GM12874 (cell line): ENCODE measurements around the gene ARAP1.

Experiments used
- TF ChIP-seq, protein P1 (sequence below): IDR thresholded peaks from 2 replicates; pipeline ENCODE4 v1.5.1; 2011; ENCODE audit warnings: low read depth, mild to moderate bottlenecking, control low read depth, low read length, moderate library complexity; ENCODE audit not compliant: insufficient read depth

The ARAP1 gene

DNA sequence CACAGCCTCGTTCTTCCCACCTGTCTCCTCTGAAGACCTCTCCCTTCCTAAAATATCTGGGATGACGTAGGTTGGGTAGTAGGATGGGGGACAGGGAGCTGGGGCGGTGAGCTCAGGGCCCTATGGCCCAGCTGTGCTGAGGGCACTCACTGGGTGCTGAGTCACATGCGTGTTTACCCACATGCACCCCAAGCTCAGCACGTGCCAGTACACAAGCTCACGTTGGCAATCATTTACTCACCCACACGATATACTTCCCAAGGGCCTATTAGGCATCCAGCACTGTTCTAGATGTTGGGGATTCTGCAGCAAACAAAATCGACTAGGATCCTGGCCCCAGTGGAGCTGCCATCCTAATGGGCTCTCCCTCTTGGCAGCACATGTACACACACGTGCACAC lies 28.7 kb downstream of the ARAP1 start:
- TF ChIP-seq, protein P1, sequence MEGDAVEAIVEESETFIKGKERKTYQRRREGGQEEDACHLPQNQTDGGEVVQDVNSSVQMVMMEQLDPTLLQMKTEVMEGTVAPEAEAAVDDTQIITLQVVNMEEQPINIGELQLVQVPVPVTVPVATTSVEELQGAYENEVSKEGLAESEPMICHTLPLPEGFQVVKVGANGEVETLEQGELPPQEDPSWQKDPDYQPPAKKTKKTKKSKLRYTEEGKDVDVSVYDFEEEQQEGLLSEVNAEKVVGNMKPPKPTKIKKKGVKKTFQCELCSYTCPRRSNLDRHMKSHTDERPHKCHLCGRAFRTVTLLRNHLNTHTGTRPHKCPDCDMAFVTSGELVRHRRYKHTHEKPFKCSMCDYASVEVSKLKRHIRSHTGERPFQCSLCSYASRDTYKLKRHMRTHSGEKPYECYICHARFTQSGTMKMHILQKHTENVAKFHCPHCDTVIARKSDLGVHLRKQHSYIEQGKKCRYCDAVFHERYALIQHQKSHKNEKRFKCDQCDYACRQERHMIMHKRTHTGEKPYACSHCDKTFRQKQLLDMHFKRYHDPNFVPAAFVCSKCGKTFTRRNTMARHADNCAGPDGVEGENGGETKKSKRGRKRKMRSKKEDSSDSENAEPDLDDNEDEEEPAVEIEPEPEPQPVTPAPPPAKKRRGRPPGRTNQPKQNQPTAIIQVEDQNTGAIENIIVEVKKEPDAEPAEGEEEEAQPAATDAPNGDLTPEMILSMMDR, result no peak

DNA sequence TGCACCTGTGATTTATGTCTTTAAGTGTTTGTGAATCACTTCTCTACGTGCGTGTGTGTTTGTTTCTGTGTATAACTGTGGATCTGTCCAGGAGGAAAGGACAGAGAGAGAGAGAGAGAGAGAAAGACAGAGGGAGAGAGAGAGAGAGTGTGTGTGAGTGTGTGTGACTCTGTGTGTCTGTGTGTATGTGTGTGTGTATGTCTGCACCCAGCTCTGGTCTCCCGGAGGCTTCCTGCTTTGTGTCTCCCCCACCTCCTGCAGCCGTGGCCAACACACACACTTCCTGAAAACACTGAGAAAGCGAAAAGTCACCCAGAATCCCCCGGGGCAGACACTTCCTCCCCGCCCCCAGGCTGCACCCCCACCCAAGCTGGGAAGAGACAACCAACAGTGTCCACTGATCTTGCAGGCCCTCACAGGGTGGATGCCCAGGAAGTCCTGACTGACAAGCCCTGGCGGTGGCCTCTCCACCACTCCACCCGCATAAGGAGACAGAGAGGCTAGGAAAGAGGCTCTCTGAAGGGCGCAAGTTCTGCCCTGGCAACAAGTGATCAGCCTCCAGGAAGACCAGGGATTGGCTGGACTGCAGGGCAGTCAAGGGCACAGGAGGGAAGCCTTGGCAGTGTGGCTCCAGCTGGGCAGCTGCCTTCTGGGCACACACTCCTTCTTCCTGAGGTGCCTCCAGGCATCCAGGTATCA lies 30.0 kb downstream of the ARAP1 start:
- TF ChIP-seq, protein P1, result no peak

DNA sequence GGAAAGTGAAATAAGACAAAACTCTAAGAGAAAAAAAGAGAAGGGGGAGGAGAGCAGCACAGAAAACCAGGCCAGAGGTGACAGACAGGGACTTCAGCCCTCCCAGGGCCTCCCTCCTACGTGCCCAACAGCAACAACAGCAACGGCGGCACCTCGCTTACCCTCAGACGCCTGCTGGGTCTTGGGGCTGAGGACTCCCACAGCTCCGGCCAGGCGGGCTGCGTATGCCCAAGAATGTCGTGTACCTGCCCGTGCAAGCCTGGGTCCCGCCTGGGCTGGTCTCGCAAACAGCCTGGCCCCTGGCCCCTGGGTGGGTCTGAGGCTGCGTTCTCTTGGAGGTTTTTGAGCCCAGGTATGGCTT lies 30.5 kb downstream of the ARAP1 start:
- TF ChIP-seq, protein P1, result no peak

DNA sequence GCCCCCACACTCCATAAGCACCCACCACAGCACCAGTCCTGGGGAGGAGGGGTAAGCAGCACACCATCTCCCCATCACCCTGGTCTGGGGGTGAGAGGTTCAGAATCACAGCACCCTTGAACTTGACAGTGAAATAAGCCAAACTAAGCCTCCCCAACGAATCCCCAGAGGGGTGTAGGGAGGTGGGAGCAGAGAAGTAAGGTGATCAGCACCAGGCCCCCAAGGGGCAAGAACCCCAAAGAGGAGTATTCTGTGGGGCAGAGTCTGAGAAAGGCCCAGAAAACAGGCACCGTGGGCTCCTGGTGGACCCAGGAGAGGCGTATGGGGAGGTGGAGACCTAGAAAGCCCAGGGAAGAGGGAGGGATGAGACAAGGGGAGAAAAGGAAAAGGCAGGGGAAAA lies 30.9 kb downstream of the ARAP1 start:
- TF ChIP-seq, protein P1, result no peak

DNA sequence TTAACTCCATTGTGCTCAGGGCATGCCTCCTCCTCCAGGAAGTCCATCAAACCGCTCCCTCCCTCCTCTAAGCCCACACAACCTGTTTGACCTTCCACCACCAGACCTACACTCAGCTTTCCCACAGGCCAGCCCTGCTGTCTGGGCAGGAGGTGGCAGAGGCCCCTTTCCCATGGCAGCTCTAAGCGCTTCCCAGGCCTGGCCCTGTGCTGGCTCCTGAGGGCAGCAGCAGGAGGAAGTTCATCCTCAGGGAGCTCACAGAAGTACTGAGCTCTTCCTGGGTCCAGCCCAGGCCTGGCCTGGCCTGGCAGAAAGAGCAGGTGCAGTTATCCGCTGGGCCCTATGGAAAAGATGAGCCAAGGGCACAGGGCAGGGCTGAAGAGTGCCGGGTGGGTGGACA lies 31.4 kb downstream of the ARAP1 start:
- TF ChIP-seq, protein P1, result no peak

DNA sequence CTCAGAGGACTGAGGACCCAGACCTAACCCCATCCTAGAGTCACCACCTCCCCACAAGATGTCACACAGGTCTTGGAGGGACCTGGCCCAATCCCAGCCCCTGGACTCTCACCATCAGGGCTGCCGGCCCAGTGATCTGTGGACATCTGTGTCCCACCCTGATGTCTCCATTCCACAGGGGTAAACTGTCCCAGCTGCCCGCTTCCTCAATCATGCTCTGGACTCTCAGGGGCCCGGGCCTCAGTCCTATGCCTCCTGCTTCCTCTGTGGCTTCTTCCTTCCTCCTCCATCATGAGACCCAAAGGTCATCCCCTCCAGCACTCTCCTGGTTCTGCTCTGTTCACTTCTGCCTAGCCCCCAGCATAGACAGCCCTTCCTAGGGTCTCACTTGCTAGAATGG lies 32.2 kb downstream of the ARAP1 start:
- TF ChIP-seq, protein P1, result no peak

DNA sequence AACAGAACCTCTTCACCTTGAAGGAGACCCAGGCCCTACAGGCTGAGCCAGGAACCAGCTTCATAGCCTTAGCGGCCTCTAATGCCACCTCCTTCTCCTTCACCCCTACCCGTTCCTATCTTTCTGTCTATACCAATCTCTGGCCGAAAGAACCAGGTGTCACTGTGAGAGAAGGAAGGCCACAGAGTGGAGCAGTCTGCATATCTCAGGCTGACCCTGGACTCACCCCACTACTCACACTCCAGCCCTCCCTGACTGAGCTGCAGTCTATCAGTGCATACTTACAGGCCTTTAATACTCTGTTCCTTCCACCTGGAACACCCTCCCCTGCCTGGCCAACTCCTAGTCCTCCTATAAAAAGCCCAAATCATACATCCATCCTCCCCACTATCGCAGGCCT lies 32.7 kb downstream of the ARAP1 start:
- TF ChIP-seq, protein P1, result no peak

DNA sequence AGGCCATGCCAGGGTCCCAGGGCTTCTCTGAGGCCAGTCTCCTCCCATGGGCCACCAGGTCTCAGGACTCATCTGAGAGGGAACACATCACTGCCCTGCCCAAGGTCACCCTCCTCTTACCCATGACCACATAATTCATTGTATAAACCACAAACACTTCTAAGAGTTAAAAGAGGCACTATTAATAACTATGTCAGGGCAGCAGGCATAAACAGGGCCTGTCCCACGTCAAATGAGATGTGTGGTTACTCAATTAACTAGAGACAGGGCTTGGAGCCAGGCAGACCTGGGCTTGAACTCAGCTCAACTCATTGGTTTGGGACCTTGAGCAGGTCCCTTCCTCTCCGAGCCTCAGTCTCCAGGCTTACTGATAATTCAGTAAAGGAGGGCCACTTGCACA lies 33.1 kb downstream of the ARAP1 start:
- TF ChIP-seq, protein P1, result no peak
